ENCODE measurements around the gene LUZP2. TPM values are rescaled to one million over a fixed set of nuclear protein-coding genes. Genes with fewer than 3 reads are reported as not detected.

The LUZP2 gene
- total and polyA plus RNA-seq, 9 of the 15 experiments (the other 6 are each of a cell fraction or from before 2014, with no cell fraction given): not detected

GRCh38 chr11:24497831-24498230, 978 bp downstream of the LUZP2 start (continued):
- TF ChIP-seq, protein P1, sequence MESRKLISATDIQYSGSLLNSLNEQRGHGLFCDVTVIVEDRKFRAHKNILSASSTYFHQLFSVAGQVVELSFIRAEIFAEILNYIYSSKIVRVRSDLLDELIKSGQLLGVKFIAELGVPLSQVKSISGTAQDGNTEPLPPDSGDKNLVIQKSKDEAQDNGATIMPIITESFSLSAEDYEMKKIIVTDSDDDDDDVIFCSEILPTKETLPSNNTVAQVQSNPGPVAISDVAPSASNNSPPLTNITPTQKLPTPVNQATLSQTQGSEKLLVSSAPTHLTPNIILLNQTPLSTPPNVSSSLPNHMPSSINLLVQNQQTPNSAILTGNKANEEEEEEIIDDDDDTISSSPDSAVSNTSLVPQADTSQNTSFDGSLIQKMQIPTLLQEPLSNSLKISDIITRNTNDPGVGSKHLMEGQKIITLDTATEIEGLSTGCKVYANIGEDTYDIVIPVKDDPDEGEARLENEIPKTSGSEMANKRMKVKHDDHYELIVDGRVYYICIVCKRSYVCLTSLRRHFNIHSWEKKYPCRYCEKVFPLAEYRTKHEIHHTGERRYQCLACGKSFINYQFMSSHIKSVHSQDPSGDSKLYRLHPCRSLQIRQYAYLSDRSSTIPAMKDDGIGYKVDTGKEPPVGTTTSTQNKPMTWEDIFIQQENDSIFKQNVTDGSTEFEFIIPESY (CRISPR knock-in tag; IDR thresholded peaks at IDR 0.05): no peak
- no peak for TF ChIP-seq UBTF (IDR thresholded peaks at IDR 0.05; ENCODE audit: borderline replicate concordance in 1 of 2, low read depth in 2 of 2, low read length in 2 of 2)
- no peak for TF ChIP-seq NCOA6 (IDR thresholded peaks at IDR 0.05)
- no peak for TF ChIP-seq CBFA2T3 (IDR thresholded peaks at IDR 0.05)
- TF ChIP-seq HMG20B (CRISPR knock-in tag; IDR thresholded peaks at IDR 0.05): no peak
- TF ChIP-seq POLR2G (IDR thresholded peaks at IDR 0.05; ENCODE audit: low read depth, low read length): no peak

DNA sequence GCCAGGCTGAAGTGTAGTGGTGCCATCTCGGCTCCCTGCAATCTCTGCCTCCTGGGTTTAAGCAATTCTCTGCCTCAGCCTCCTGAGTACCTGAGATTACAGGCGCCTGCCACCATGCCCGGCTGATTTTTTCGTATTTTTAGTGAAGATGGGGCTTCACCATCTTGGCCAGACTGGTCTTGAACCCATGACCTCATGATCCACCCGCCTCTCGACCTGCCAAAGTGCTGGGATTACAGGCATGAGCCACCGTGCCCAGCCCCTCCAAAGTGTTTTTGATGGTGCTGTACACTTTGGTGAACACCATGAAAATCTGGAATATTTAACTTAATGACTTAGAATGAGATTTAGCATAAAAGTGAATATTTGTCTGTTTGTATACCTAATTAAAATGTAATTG, 5.6 kb downstream of the LUZP2 start:
- Histone ChIP-seq H3K9me1 (ENCODE audit: control insufficient read depth, insufficient read depth, low read length) (no peaks in the 10 kb centered on the region), H3K79me2 (ENCODE audit: control insufficient read depth, insufficient read depth, low read length) (no peaks in the 10 kb centered on the region), H3K36me3 (ENCODE audit: control insufficient read depth, insufficient read depth, low read length) (no peaks in the 10 kb centered on the region), H3K9ac (ENCODE audit: insufficient read depth in 1 of 2, low read depth in 2 of 2, low read length in 2 of 2) (no peak overlapping the region), H2AFZ (ENCODE audit: low read depth, low read length) (no peak overlapping the region), H3K27ac (ENCODE audit: extremely low read depth, low read depth, low read length) (no peak overlapping the region), H4K20me1 (replicated peaks; ENCODE audit: control insufficient read depth, insufficient read depth, low read length) (no peaks in the 10 kb centered on the region), H3K27me3 (ENCODE audit: control insufficient read depth in 2 of 2, insufficient read depth in 2 of 2, low read length in 2 of 2) (no peaks in the 10 kb centered on the region), H3K4me1 (replicated peaks in 1 of 2; ENCODE audit: control insufficient read depth in 2 of 2, insufficient read depth in 2 of 2, low read length in 2 of 2) (no peaks in the 10 kb centered on the region), H3K4me2 (ENCODE audit: insufficient read depth, low read length) (no peak overlapping the region), H3K9me3 (replicated peaks; ENCODE audit: control insufficient read depth, insufficient read depth, low read depth, low read length) (no peaks in the 10 kb centered on the region), H3K4me3 (no peak overlapping the region)
- ChIA-PET POLR2A (no interaction called here), CTCF (ENCODE audit: low intra/inter-chr PET ratio) (no interaction called here)
- ATAC-seq (no peak), DNase-seq (ENCODE audit: extremely low read depth in 1 of 4, low spot score in 3 of 4) (no peak), FAIRE-seq (no peak)
- in situ Hi-C loops (cut with MboI) (no loop called here), intact Hi-C loops (cut with micrococcal nuclease) (no loop called here)
- 2% methylated on average over 7 of the region's 7 CpGs for WGBS (ENCODE audit: insufficient coverage, low coverage, missing lambda C conversion rate)
- BruUV-seq (replicated peaks): no TSS peak
- no peak for TF ChIP-seq ZNF253 (CRISPR knock-in tag; conservative IDR thresholded peaks at IDR 0.05)
- no peak for TF ChIP-seq DDX20 (tag; IDR thresholded peaks at IDR 0.05; ENCODE audit: low read depth)
- TF ChIP-seq ZNF280A (IDR thresholded peaks at IDR 0.05; ENCODE audit: low read depth, partially characterized antibody): no peak
- TF ChIP-seq ZNF311 (CRISPR knock-in tag; IDR thresholded peaks at IDR 0.05): no peak
- TF ChIP-seq, protein P2, sequence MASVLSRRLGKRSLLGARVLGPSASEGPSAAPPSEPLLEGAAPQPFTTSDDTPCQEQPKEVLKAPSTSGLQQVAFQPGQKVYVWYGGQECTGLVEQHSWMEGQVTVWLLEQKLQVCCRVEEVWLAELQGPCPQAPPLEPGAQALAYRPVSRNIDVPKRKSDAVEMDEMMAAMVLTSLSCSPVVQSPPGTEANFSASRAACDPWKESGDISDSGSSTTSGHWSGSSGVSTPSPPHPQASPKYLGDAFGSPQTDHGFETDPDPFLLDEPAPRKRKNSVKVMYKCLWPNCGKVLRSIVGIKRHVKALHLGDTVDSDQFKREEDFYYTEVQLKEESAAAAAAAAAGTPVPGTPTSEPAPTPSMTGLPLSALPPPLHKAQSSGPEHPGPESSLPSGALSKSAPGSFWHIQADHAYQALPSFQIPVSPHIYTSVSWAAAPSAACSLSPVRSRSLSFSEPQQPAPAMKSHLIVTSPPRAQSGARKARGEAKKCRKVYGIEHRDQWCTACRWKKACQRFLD (CRISPR knock-in tag; IDR thresholded peaks at IDR 0.05): no peak
- no peak for TF ChIP-seq ZKSCAN1 (IDR thresholded peaks at IDR 0.05; ENCODE audit: low read depth, low read length)
- no peak for TF ChIP-seq SRSF3 (IDR thresholded peaks at IDR 0.05; ENCODE audit: insufficient read depth, low read length)
